HUES48 (cell line): Measurements from ENCODE around the gene GPRC5D.

Experiments
- H3K27ac ChIP-seq: one replicate; pipeline ENCODE4 v1.7.0; 2013; ENCODE audit warnings: low read depth, low read length, inconsistent platforms
- H3K27me3 ChIP-seq: 2 replicates; pipeline ENCODE4 v1.6.1; 2013; ENCODE audit warnings: mild to moderate bottlenecking, low read length; ENCODE audit not compliant: control insufficient read depth, insufficient read depth
- H3K36me3 ChIP-seq: 2 replicates; pipeline ENCODE4 v1.6.1; 2013; ENCODE audit warnings: low read length; ENCODE audit not compliant: control insufficient read depth, insufficient read depth
- H3K4me1 ChIP-seq: 2 replicates; pipeline ENCODE4 v1.6.1; 2013; ENCODE audit warnings: mild to moderate bottlenecking, low read length; ENCODE audit not compliant: control insufficient read depth, insufficient read depth
- H3K4me3 ChIP-seq: 2 replicates; pipeline ENCODE4 v1.5.1; 2013; ENCODE audit warnings: mild to moderate bottlenecking, low read depth, low read length
- H3K9ac ChIP-seq: 2 replicates; pipeline ENCODE4 v1.6.1; 2013; ENCODE audit warnings: mild to moderate bottlenecking, low read depth, low read length, moderate library complexity
- H3K9me3 ChIP-seq: 2 replicates; pipeline ENCODE4 v1.6.1; 2013; ENCODE audit warnings: low read length; ENCODE audit not compliant: control insufficient read depth, insufficient read depth

GPRC5D gene

GRCh38 chr12:12979126-12979525, 27.2 kb upstream of the GPRC5D start:
- no peaks in the 10 kb centered on the region for H3K27me3 ChIP-seq
- no peak overlapping the region for H3K27ac ChIP-seq
- no peaks in the 10 kb centered on the region for H3K9me3 ChIP-seq
- no peak overlapping the region for H3K4me3 ChIP-seq
- 0 out of 2 replicates have a peak, but pooled peaks cover 2% of the 10 kb centered on the region for H3K4me1 ChIP-seq
- H3K36me3 ChIP-seq = peaks cover 51% of the 10 kb centered on the region
- H3K9ac ChIP-seq = no peak overlapping the region

DNA sequence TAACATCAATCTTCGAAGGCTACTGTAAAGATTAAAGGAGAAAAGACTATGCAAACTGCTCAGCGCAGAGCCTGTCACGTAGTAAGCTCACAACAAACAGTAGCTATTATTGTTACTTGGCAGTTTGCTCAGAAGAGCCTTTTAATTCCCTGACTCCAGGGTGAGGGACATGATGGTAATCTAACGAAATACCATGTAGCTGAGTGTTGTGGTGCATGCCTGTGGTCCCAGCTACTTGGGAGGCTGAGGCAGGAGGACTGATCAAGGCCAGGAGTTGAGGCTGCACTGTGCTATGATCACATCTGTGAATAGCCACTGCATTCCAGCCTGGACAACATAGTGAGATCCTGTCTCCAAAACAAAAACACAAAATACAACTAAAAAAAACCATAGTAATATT, 25.3 kb upstream of the GPRC5D start:
- 0 out of 2 replicates have a peak, but pooled peaks cover 5% of the 10 kb centered on the region for H3K9me3 ChIP-seq
- 0 out of 2 replicates have a peak, but pooled peaks cover 2% of the 10 kb centered on the region for H3K4me1 ChIP-seq
- peaks cover 62% of the 10 kb centered on the region for H3K36me3 ChIP-seq
- H3K27ac ChIP-seq = no peak overlapping the region
- no peak overlapping the region for H3K9ac ChIP-seq
- H3K4me3 ChIP-seq = no peak overlapping the region
- H3K27me3 ChIP-seq = no peaks in the 10 kb centered on the region

GRCh38 chr12:12976366-12976765, 24.4 kb upstream of the GPRC5D start:
- no peak overlapping the region for H3K27ac ChIP-seq

GRCh38 chr12:12975322-12976077, 23.5 kb upstream of the GPRC5D start:
- Histone ChIP-seq H3K4me1 (0 out of 2 replicates have a peak, but pooled peaks cover 2% of the 10 kb centered on the region), H3K4me3 (no peak overlapping the region), H3K9ac (no peak overlapping the region), H3K36me3 (peaks cover 64% of the 10 kb centered on the region), H3K27me3 (no peaks in the 10 kb centered on the region), H3K9me3 (0 out of 2 replicates have a peak, but pooled peaks cover 5% of the 10 kb centered on the region), H3K27ac (no peak overlapping the region)

More at GRCh38 chr12:12976366-12976765, 24.4 kb upstream of the GPRC5D start:
- Histone ChIP-seq H3K36me3 (peaks cover 63% of the 10 kb centered on the region), H3K4me3 (no peak overlapping the region), H3K27me3 (no peaks in the 10 kb centered on the region), H3K9me3 (0 out of 2 replicates have a peak, but pooled peaks cover 5% of the 10 kb centered on the region), H3K9ac (no peak overlapping the region), H3K4me1 (0 out of 2 replicates have a peak, but pooled peaks cover 2% of the 10 kb centered on the region)

DNA sequence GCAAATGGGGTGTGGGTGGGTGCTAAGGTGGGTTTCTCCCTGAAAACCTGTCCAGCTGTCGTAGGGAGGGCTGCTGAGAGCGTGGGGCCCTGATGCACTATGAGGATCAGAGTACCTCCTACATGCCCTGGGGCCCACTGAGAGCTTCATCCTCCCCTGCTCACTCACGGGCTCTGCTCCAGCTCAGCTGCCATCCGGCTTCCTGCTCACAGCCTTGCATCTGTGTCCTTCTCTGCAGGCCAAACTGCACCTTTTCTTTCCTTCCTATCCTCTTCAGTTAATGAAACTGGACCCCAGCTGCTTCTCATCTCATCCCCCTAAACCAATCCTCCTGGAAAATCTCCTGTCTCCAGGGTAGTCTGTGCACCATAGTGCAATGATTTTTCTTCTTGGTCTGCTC, 22.2 kb upstream of the GPRC5D start:
- no peak overlapping the region for H3K4me3 ChIP-seq

DNA sequence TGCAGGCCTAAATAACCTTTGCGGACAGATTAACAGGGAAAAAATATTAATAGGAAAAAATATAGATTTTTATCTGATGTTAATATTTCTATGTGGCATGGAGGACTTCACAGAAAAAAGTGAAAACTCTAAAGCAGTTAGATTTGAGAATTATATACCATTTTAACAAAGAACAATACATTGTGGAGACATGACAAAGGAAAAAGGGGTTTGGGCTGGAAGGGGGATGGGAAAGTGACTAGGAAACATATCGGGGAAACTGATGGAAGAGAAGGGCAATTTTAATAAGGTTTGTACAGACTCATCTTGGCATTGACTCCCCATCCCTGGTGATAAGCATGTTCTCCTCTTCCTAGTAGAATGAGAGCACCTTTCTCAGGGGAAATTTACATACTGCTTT, 21.0 kb upstream of the GPRC5D start:
- Histone ChIP-seq H3K27me3 (no peaks in the 10 kb centered on the region), H3K4me1 (0 out of 2 replicates have a peak, but pooled peaks cover 2% of the 10 kb centered on the region), H3K9ac (no peak overlapping the region), H3K9me3 (0 out of 2 replicates have a peak, but pooled peaks cover 5% of the 10 kb centered on the region), H3K4me3 (no peak overlapping the region), H3K36me3 (peaks cover 46% of the 10 kb centered on the region), H3K27ac (no peak overlapping the region)

More for the DNA sequence above, 22.2 kb upstream of the GPRC5D start:
- Histone ChIP-seq H3K9ac (no peak overlapping the region), H3K9me3 (0 out of 2 replicates have a peak, but pooled peaks cover 5% of the 10 kb centered on the region), H3K36me3 (peaks cover 52% of the 10 kb centered on the region), H3K27ac (no peak overlapping the region), H3K4me1 (0 out of 2 replicates have a peak, but pooled peaks cover 2% of the 10 kb centered on the region), H3K27me3 (no peaks in the 10 kb centered on the region)

GRCh38 chr12:12965836-12966235, 13.9 kb upstream of the GPRC5D start:
- no peaks in the 10 kb centered on the region for H3K36me3 ChIP-seq
- no peak overlapping the region for H3K4me3 ChIP-seq
- no peaks in the 10 kb centered on the region for H3K27me3 ChIP-seq
- no peak overlapping the region for H3K27ac ChIP-seq
- H3K9ac ChIP-seq = no peak overlapping the region
- no peaks in the 10 kb centered on the region for H3K4me1 ChIP-seq
- H3K9me3 ChIP-seq = no peaks in the 10 kb centered on the region

- H3K36me3 ChIP-seq = no peaks in the 10 kb centered on the region
- no peak overlapping the region for H3K27ac ChIP-seq
- no peaks in the 10 kb centered on the region for H3K27me3 ChIP-seq
Measured at GRCh38 chr12:12964255-12964654, 12.3 kb upstream of the GPRC5D start.

DNA sequence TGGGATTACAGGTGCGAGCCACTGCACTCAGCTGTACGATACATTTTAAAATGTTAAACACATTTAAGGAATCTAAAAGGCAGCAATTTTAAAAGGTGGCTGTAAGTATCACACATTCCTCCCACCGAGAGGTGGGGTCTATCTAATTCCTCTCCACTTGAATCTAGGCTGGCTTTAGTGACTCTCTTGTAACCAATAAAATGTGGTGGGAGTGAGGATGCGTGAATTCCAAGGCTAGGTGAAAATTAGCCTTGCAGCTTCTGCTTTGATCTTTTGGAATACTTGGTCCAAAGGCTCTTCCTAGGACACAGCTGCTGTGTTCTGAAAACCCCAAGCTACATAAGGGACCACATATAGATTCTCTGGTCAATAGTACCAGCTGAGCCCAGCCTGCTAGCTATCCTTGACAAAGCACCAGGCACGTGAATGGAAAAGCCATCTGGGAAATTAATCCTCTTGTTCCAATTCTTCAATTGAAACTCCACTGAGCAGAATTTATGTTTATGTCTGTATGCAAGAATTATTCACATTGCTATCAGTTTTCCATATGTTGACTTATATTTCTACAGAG, 8.8 kb upstream of the GPRC5D start:
- no peaks in the 10 kb centered on the region for H3K27me3 ChIP-seq
- no peak overlapping the region for H3K4me3 ChIP-seq
- no peak overlapping the region for H3K9ac ChIP-seq
- H3K4me1 ChIP-seq = no peaks in the 10 kb centered on the region
- H3K36me3 ChIP-seq = no peaks in the 10 kb centered on the region
- H3K9me3 ChIP-seq = no peaks in the 10 kb centered on the region
- no peak overlapping the region for H3K27ac ChIP-seq

More at GRCh38 chr12:12964255-12964654, 12.3 kb upstream of the GPRC5D start:
- no peaks in the 10 kb centered on the region for H3K9me3 ChIP-seq
- H3K4me3 ChIP-seq = no peak overlapping the region
- no peak overlapping the region for H3K9ac ChIP-seq
- H3K4me1 ChIP-seq = no peaks in the 10 kb centered on the region

DNA sequence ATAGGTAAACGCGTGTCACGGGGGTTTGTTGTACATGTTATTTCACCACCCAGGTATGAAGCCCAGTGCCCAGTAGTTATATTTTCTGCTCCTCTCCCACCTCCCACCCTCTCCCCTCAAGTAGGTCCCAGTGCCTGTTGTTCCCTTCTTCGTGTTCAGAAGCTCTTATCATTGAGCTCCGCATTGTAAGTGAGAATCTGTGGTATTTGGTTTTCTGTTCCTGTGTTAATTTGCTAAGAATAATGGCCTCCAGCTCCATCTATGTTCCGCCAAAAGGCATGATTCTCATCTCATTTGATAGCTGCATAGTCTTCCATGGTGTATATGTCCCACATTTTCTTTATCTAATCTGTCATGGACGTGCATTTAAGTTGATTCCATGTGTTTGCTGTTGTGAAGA, 6.9 kb upstream of the GPRC5D start:
- H3K9me3 ChIP-seq = no peaks in the 10 kb centered on the region
- no peaks in the 10 kb centered on the region for H3K27me3 ChIP-seq
- H3K4me1 ChIP-seq = no peaks in the 10 kb centered on the region
- no peak overlapping the region for H3K9ac ChIP-seq
- H3K36me3 ChIP-seq = no peaks in the 10 kb centered on the region
- no peak overlapping the region for H3K4me3 ChIP-seq
- H3K27ac ChIP-seq = no peak overlapping the region
